ENCODE measurements around the gene WDR3.
"Not testable (repeated sequence)": the region's sequence is repeated elsewhere in the genome, so short reads cannot be mapped to it uniquely, and the experiment has no call there.

WDR3 gene

DNA sequence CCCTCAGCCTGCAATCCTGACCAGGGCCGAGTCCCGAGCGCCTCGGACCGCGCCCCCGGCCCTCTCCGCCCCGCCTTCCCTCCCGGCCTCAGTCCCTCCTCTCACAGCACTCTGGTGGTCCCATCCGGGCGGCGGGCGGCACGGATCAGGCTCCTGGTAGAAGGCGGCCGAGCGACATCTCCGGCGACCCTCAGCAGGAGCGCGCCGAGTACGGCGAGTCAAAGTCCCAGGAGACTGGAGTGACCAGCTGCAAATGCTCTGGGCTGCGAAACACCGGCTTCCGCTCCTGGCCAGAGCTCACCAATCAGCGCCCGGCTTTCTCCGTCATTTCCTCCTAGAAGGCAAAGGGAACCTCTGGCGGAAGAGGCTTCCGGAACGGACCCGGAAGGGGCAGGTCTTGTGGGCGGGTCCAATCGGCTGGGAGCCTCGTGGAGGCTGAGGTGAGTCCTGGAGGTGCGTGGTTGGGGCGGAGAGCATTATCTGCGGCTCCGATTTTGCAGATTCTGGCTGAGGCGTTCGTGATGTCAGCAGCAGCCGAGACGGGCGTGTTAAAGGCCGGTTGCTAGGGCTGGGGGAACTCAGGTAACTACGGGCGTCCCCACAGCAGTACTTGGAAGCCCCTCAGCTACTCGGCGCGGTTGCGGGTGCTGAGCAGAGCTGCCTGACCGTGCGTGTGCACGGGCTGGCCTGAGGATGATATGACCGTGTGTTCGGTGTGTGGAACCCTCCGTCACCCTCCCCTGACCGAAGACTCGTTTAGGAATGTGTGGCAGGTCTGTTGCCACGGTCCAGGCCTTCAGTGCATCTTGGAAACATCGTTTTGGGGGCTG lies at the start of gene WDR3, which contains the start of gene GDAP2:
Gene WDR3, plus strand, starts transcription at position 397 of the 830 bp plus-strand sequence. CDS start 3,581 bp downstream, outside the sequence.
Gene GDAP2, minus strand, starts transcription at position 279 of the 830 bp plus-strand sequence. CDS start 9,264 bp downstream, outside the sequence.
- in situ Hi-C loops (cut with MboI; ENCODE audit: low sequenced_read_pairs), result no loop called here

DNA sequence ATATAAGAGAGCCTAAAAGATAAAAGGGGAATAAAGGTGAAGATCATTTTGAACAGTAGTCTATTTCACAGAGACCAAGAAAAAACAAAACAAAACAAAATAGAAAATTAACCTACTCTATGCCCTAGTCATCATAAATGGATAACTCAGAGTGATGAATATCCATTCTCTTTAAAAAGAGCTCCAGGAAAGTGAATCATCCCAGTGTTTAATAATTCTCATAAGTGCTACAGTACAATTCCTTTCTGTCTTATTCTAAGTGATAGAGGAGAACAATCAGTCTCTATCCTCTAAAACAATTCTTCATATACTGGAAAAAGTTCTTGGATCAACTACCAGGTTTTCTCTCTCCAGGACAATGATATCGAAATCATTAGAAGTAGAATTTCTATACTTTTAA lies 45.9 kb upstream of the WDR3 start:
- in situ Hi-C loops (cut with MboI; ENCODE audit: low sequenced_read_pairs), result no loop called here

DNA sequence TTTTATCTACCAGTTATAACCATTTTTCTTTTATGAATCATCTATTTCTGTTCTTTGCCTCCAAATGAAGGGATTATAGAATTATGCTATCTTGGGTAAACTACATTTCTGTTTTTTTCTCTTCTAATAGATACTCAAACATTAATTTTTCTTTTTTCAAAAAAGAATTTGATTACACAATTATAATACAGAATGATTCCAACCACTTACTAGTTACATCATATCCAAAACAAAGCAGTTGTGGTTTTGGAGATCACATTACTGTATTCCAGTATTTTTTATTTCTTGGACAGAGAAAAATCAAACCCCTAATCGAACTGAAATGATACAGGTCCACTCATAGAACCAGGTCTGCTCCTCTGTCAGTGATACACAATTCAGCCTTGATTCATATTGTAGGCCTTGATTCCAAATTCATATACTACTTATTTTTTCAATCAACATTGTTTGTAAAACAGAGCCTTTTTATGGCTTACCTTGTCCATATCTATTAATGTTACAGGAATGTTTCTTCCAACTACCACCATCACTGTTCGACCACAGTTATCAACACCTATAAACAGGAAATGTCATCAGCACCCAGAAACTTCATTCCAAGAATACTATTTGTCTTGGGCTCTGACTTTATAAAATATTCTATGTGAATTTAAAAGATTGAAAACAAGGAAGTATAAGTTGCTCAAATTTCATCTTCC lies 43.3 kb upstream of the WDR3 start:
- in situ Hi-C loops (cut with MboI; ENCODE audit: low sequenced_read_pairs), result no loop called here

DNA sequence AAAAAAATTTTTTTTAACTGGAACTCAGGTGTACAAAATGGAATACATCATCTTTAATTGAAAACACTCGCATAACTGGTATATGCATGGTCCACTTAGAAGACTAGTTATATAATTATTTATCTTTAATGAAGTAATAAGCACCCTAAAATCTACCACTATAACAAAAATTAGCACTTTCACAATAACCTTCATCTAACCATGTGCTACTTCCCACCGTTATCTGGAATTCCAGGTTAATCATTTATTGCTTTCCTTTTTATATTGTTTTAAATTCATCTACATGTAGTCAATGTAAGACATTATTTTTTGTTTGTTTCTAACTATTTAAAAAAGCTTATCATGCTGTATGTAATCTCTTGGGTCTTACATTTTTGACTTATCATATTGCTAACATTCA lies 39.1 kb upstream of the WDR3 start:
- in situ Hi-C loops (cut with MboI; ENCODE audit: low sequenced_read_pairs), result no loop called here

DNA sequence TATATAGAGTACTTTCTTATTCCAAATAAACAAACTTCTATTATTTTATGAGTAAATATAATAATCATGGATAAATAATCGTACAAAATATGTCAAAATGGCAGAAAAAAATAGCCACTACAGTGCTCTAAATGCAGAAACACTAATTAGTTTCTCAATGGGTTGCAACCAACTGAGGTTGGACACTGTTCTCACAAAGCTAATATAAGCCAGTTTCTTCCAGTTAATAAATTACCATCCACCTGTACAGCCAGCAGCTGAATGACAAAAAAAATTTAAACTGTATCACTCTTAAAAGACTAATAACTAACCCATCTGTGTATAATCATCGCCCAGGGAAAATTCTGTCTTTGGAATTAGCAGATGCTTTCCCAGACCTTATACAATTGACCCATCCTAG lies 37.0 kb upstream of the WDR3 start:
- in situ Hi-C loops (cut with MboI; ENCODE audit: low sequenced_read_pairs), result no loop called here

DNA sequence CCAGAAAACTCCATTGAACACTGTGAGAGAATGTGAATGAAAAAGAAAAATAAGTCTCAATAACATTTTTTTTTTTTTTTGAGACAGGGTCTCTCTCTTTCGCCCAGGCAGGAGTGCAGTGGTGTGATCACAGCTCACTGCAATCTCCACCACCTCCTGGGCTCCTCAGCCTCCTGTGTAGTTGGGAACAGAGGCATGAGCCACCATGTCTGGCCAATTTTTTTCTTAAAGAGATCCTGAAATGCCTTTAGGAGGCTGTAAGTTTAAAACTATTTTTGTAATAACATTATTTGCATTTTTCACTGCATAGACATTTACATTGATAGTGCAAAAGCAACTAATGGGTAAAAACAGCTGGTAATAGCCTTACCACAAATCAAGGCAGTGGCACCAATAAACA lies 35.5 kb upstream of the WDR3 start:
- in situ Hi-C loops (cut with MboI; ENCODE audit: low sequenced_read_pairs), result no loop called here

DNA sequence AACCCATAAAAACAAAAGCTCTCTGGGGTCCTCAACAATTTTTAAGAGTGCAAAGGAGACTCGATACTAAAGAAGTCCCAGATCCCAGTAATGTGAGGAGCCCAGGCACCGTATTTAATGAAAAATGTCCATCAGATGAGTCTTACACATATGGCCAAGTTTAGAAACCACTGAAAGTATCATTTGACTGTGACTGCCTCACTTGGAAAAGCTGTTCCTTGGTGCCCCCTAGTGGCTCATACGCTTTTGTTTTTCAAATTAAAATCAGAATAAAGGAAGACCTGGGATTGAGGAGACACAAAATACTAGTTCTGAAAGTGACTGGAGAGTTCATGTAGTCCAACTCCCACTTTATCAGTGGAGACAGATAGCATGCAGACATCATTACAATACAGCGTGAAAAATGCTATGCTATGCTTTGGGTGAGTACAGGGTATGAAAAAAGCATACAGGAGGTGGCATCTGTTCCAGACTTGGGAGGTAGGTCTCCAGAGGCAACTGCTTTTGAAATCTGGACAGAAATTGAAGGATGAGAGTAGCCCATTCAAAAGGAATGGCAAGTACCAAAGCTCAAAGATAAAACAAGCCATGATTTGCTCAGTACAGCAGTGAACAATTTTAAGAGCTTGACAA lies 33.9 kb upstream of the WDR3 start:
- in situ Hi-C loops (cut with MboI; ENCODE audit: low sequenced_read_pairs), result no loop called here

DNA sequence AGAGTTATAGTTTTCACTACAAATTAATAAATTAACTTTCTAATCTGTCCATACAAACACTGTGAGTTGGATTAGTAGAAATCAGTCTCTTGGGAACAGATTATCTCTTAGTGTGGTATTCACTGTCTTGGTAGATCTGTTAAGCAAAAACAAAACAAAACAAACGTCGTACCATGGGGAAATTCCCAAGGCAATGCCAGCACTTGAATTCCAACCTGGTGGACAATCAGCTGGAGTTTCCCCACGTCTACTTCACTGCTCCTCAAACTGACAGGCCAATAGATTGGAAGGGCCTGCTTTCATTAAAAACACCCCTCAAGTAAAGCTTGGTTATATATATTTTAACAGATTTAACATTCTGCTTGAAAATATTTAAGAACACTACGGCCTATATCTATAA lies 32.0 kb upstream of the WDR3 start:
- in situ Hi-C loops (cut with MboI; ENCODE audit: low sequenced_read_pairs), result no loop called here

DNA sequence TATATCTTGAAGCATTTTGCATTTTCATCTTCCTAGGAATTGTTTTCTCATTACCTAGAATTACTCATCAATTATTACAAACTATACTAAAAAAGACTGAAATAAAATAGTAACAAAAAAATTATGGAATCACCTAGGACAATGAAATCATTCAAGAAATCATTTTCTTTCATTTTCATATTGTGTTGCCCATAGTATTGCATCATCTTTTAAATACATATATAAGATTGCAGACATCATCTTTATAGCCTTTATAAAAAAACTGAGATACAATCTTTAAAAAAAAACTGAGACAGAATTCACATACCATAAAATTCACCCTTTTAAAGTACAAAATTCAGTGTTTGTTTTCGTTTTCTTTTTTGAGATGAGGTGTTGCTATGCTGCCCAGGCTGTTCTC lies 29.7 kb upstream of the WDR3 start:
- in situ Hi-C loops (cut with MboI; ENCODE audit: low sequenced_read_pairs), result no loop called here

DNA sequence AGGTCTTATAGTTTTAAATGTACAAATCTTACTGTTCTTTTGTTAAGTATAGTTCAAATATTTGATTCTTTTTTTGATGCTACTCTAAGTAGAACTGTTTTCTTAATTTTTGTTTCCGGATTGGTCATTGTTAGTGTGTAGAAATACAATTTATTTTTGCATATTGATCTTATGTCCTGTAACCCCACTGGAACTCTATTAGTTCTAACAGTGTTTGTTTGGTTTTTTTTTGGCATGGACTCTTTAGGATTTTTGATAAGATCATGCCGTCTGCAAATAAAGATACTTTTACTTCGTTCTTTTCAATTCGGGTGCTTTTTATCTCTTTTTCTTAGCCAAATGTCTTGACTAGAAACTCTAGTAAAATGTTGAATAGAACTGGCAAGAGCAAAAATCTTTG lies 26.6 kb upstream of the WDR3 start:
- in situ Hi-C loops (cut with MboI; ENCODE audit: low sequenced_read_pairs), result no loop called here

DNA sequence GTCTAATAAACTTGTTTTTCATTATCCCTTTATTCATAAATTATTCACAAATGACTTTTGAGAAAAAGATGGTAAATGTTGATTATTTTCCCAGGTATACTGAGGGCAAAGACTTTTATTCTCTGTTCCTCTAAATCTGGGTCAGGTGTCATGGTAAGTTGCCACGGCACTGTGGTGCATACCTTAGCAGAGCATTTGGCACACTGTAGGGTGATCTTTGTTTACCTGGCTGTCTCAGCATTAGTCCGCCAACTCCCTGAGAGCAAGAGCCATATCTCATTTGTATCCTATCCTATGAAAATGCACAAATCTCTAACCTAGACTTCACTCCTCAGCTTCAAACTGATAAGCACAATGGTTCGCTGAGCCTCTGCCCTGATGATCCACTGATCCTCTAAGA lies 25.1 kb upstream of the WDR3 start:
- in situ Hi-C loops (cut with MboI; ENCODE audit: low sequenced_read_pairs), result no loop called here

DNA sequence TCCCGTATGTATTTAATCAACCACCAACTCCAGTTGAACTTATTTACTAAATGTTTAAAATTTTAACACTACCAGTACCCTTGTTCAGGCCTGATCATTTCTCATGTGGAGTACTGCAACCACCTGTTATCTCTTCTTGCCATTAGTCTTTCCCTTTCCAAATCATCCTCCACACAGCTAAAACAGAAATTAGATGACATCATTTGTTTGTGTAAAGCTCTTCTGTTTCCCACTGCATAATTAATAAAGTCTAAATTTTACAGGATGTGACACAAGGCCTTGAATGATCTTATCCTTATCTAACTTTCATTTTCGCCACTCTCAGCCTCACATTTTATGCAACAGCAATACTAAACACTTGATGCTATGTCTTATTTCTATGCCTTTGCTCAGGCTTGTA lies 24.5 kb upstream of the WDR3 start:
- in situ Hi-C loops (cut with MboI; ENCODE audit: low sequenced_read_pairs), result no loop called here

DNA sequence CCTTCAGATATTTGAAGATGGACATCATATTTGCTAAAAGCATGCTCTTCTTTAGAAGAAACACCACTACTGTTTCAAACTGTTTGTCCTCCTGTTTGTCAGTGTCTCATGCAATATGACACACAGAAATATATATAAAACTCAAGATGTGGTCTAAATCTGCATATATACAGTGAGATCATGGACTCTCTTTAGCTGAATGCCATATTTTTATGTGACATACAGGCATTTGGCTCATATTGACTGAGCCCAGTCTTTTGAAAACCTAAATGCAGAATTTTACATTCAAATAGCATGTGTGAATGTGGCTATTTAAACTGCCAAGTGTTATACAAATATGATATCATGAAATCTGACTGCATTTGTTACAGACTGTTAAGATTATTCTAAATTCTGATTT lies 18.5 kb upstream of the WDR3 start:
- in situ Hi-C loops (cut with MboI; ENCODE audit: low sequenced_read_pairs), result no loop called here

DNA sequence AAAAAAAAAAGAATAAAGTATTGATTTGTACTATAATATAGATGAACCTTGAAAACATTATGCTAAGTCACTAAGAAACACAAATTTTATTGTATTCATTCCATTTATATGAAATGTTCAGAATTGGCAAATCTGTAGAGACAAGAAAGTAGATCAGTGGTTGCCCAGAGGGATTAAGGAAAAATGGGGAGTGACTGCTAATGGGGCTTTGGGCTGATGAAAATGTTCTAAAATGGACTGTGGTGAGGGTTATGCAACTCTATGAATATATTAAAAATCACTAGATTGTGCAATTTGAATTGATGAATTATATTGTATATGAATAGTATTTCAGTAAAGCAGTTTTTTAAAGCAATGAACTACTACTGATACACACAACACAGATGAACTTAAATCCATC lies 10.2 kb upstream of the WDR3 start:
- in situ Hi-C loops (cut with MboI; ENCODE audit: low sequenced_read_pairs), result no loop called here

DNA sequence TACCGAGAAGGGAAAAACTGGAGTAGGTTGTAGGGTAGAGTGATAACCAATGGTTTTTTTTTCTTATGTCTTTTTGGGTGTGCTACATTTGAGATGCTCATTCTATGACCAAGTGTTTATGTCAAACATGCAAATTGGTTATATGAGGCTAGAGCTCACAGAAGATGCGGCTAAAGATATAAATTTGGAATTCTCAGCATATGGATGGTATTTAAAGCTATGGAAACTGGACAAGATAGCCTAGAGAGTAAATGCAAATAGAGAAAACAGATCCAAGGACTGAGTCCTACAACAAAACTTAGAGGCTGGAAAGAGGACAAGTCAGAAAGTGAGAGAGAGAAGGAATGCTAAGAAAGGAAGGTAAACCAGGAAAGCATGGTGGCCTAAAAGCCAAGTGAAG lies 7.5 kb upstream of the WDR3 start:
- in situ Hi-C loops (cut with MboI; ENCODE audit: low sequenced_read_pairs), result no loop called here

DNA sequence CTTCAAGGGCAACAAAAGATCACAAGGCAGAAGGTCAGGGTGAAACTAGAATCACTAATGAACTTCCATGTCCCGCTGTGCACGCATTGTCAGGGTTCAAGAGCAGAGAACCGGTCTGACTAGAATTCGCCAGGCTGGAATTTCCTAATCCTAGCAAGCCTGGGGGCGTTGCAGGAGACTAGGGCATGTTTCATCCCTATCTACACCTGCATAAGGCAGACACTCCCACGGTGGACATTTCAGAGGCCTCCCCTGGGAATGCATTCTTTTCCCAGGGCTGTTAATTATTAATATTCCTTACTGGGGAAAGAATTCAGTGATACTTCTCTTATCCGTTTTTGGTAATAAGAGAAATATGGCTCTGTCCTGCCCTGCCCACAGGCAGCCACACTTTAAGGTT lies 6.8 kb upstream of the WDR3 start:
- in situ Hi-C loops (cut with MboI; ENCODE audit: low sequenced_read_pairs), result not testable (repeated sequence)

DNA sequence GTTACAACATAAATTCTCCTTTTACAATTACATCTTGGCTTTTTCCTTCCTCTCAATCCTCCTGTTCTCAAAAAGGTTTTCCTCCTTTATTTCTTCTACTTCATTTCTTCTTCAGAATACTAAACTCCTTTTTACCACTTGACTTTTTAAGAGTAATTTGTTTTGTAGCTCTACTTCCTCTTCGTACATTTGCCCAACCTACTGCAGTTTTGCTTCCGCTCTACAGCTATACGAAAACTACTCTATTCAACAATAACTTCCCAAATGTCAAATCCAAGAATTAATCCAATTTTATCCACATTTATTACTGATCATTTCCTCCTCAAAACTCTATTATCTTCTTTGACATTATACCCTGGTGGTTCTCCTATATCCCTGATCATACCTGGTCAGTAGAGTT lies 3.6 kb upstream of the WDR3 start:
- in situ Hi-C loops (cut with MboI; ENCODE audit: low sequenced_read_pairs), result no loop called here

DNA sequence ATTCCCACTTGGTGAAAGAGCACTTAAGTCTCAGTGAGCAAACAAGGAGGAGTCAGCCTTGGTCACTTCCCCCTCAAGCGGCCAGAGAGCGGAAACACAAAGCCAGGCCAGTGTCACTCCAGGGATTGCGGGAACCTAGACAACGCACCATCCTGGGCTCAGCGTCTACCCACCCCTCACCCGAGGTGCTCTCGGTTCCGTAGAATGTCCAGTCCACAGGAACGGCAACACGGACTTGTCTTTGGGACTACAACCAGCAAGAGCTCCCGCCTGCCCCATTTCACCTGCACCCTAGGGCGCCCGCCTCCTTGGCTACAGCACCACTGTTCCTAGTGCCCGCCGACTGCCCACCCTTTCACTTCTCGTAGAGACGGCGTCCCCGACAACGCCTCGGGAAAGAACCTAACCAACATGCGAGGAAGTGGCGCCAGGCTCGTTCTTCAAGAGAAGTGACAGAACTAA lies 627 bp upstream of the WDR3 start:
- in situ Hi-C loops (cut with MboI; ENCODE audit: low sequenced_read_pairs), result no loop called here

DNA sequence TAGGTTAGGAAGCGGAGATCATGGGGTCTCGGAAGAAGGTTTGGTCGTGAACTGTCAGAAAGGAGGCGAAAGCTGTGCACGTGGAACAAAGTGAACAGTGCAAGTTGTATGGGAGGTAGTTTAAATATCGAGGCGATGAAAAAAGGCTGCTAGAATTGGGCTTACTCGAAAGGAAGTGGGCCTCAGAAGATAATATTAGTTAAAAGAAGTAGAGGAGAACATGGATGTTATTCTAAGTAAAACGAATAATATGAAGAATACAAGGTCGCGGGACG lies 571 bp downstream of the WDR3 start:
- in situ Hi-C loops (cut with MboI; ENCODE audit: low sequenced_read_pairs), result no loop called here

DNA sequence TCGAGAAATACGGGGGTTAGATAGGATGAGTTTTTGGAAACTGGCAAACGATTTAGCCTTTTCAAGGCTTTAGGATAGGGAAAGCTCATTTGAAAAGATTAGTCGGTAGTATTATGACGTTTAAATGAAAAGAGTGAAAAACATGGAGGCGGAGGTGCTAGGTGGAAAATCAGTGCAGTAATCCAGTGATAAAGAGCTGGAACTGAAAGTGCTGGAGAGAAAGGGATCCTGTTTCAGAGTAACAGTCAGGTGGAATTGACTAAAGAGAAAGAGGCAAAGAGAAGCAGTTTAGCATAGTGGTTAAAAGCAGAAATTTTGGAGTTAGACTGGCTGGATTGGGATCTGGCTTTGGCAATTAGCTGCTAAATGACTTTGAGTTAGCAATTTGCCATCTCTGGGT lies 945 bp downstream of the WDR3 start:
- in situ Hi-C loops (cut with MboI; ENCODE audit: low sequenced_read_pairs), result no loop called here

DNA sequence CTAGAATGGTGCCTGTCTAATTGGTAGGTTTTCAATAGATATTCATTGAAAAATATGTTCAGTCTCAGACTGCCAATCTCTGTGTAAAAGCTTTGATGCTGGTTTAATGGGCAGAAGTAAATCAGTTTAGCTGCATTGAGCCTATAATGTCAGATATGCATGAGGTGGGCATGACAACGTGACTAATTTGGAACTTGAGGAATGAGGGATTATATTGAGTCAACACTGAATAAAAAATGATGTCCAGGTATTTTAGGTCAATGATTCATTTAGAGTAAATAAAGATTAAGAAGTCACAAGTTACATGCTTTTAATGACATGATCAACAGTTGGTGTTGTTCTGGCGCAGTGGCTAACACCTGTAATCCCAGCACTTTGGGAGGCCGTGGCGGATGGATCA lies 3.0 kb downstream of the WDR3 start:
- in situ Hi-C loops (cut with MboI; ENCODE audit: low sequenced_read_pairs), result no loop called here

DNA sequence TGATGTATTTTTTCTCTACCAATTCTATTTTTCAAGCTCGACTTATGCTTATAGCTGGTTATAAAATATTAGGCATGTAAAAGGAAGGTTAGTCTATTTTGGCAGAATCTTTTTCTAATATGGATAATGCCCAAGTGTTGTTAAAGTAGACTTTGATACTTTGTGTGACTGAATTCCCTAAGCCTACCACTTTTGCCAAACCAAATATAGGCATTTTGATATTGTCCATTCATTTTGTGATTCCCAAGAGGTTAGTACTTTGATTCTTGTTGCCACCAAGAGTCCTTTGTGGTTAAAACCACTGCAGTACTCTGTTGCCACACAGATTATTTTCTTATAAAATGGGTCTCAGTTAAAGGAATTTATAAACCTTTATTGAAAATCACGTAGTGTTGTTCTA lies 4.2 kb downstream of the WDR3 start:
- in situ Hi-C loops (cut with MboI; ENCODE audit: low sequenced_read_pairs), result no loop called here
